T-helper 2 cell treated with Interferon-gamma antibody and Interleukin-4, amounts not matched to agents 100 ng/mL and 5 ng/mL, for 36 hours (primary cell): ENCODE data around the gene OAS3. TPM values are rescaled to one million over a fixed set of nuclear protein-coding genes. Genes with fewer than 3 reads are reported as not detected.

Source experiments
- intact Hi-C: fragments of 100-400 bp; cut with micrococcal nuclease; formaldehyde crosslinking; loops from one replicate; pipeline ENCODE4 v1.15.1; 2023
- total RNA-seq: library from RNA; stranded (reverse); gene quantifications from 2 replicates; pipeline ENCODE4 v1.2.3, GENCODE V29; 2022

Gene OAS3
- total RNA-seq, 1 donor from 2014 or later: 117 TPM

GRCh38 chr12:113007166-113007565 is 68.9 kb downstream of the OAS3 start:
- intact Hi-C loops: no loop called here

DNA sequence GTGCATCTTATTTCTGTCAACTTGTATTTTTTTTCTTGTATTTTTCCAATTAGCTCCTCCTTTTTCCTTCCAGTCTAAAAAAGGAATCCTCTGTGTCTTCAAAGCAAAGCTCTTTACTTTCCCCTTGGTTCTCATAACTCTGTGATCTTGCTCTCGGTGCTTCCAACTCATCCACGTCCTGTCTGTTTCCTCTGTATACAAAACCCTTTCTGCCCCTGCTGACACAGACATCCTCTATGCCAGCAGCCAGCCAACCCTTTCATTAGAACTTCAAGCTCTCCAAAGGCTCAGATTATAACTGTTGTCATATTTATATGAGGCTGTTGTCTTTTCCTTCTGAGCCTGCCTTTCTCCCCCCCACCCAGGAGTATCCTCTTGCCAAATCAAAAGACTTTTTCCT is 72.4 kb downstream of the OAS3 start:
- intact Hi-C loops: no loop called here

GRCh38 chr12:113014565-113014964 is 76.3 kb downstream of the OAS3 start:
- intact Hi-C loops: no loop called here

GRCh38 chr12:113016796-113017195 is 78.5 kb downstream of the OAS3 start:
- intact Hi-C loops: no loop called here

GRCh38 chr12:113019025-113019424 is 80.8 kb downstream of the OAS3 start:
- intact Hi-C loops: no loop called here

DNA sequence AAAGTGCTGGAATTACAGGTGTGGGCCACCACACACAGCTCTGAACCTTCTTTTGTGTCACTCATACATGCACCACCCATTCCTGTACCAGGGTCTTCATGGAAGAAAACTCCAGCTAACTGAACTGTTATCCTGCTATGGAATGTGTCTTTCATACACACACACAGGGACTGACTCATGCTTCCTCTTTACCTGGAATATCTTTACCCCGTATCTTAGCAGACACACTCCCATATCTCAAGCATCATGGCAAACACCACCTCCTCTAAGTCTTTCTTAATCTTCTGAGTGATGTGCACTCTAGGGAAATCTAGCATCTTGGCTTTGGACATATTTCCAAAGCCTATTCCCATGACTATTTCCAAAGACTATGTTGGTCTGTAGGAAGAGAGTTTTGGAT is 83.2 kb downstream of the OAS3 start:
- intact Hi-C loops: no loop called here

Other genes with a start within 250 kb of the OAS3 start
- gene RPH3A, start 146.7 kb upstream of the OAS3 start, total RNA-seq: not detected in 2 replicates
- 77.2 and 78.3 TPM in 2 replicates for gene OAS1, start 31.5 kb upstream of the OAS3 start, total RNA-seq
- 140 and 153 TPM in 2 replicates for gene OAS2, start 40.0 kb downstream of the OAS3 start, total RNA-seq
- gene DTX1, start 118.3 kb downstream of the OAS3 start, total RNA-seq: not detected in 2 replicates
- gene RASAL1, start 197.3 kb downstream of the OAS3 start, total RNA-seq: 0.09 and 0.14 TPM in 2 replicates
- gene CFAP73, start 211.2 kb downstream of the OAS3 start, total RNA-seq: 0.34 TPM in 1 of 2 replicates, not detected in the other
- 76.4 and 90.1 TPM in 2 replicates for gene DDX54, start 247.0 kb downstream of the OAS3 start, total RNA-seq
- 22.0 and 24.8 TPM in 2 replicates for gene RITA1, start 247.2 kb downstream of the OAS3 start, total RNA-seq